OCI-LY1 (cell line): ENCODE results near the gene PLEKHG4.

ENCODE experiments used
- EZH2 ChIP-seq: fragments of 200-600 bp; sonication (generic), shearing (Covaris generic); IDR thresholded peaks from 2 replicates; pipeline ENCODE4 v1.8.0; 2017; ENCODE audit warnings: borderline replicate concordance, mixed run types, mild to moderate bottlenecking, antibody characterized with exemption, low read length, moderate library complexity, mixed read lengths
- TF ChIP-seq, protein P1 (sequence below): fragments of 200-600 bp; sonication (generic), shearing (Covaris generic); IDR thresholded peaks from 2 replicates; pipeline ENCODE4 v1.5.1; 2017; ENCODE audit warnings: mild to moderate bottlenecking, antibody characterized with exemption, low read length, moderate library complexity, mixed read lengths

DNA sequence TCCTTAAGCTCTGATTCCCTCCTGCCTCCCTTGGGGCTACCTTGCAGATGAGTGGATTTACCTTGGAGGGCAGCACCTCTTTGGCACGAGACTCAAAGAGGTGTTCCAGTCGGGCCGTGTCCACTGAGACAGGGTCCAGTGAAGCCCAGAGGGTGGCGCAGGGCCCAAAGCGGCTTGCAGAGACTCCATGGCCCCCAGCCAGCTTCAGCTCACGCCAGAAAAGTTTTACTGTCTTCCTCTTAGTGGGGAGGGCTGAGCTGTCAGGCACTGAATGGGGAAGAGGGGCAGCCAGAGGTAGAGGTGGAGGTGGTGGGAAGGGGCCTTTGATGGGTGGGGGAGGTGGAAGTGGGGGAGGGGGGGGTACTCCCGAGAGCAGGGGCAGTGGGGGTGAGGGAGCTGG lies 45.7 kb upstream of the PLEKHG4 start:
- TF ChIP-seq, protein P1, sequence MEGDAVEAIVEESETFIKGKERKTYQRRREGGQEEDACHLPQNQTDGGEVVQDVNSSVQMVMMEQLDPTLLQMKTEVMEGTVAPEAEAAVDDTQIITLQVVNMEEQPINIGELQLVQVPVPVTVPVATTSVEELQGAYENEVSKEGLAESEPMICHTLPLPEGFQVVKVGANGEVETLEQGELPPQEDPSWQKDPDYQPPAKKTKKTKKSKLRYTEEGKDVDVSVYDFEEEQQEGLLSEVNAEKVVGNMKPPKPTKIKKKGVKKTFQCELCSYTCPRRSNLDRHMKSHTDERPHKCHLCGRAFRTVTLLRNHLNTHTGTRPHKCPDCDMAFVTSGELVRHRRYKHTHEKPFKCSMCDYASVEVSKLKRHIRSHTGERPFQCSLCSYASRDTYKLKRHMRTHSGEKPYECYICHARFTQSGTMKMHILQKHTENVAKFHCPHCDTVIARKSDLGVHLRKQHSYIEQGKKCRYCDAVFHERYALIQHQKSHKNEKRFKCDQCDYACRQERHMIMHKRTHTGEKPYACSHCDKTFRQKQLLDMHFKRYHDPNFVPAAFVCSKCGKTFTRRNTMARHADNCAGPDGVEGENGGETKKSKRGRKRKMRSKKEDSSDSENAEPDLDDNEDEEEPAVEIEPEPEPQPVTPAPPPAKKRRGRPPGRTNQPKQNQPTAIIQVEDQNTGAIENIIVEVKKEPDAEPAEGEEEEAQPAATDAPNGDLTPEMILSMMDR: no peak
- no peak for TF ChIP-seq EZH2
